Fibroblast of lung (primary cell): ENCODE data around the gene JAK2.

Experiments used
- CTCF ChIP-seq, 2 donors: IDR thresholded peaks in 1 of 2; conservative IDR thresholded peaks in 1 of 2; 1 replicate in 1 of 2; 2 replicates in 1 of 2; pipeline ENCODE4 v1.5.1; 2011 to 2012; ENCODE audit warnings: low read length in 2 of 2, control low read depth in 1 of 2, inconsistent platforms in 1 of 2, low read depth in 1 of 2, mild to moderate bottlenecking in 1 of 2
- EZH2 ChIP-seq: IDR thresholded peaks from 2 replicates; pipeline ENCODE4 v1.5.1; 2012; ENCODE audit warnings: low read length, control low read depth, mild to moderate bottlenecking; ENCODE audit errors: missing control alignments

DNA sequence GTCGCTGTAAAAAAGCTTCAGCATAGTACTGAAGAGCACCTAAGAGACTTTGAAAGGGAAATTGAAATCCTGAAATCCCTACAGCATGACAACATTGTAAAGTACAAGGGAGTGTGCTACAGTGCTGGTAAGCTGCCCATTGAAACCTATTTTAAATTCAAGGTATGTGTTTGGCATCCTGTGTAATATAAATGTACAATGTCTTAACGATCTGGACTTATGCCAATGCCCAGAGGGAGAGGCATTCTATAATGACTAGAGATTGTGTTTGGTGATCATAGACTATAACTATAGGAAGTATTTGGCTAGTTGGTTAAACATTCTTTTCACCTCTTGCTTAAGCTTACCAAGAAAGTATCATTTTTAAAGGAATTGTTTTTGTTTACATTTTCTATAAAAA, 104.7 kb downstream of the JAK2 start:
- no peak for TF ChIP-seq CTCF (conservative IDR thresholded peaks at IDR 0.05 in 1 of 2, IDR thresholded peaks at IDR 0.05 in 1 of 2; ENCODE audit: low read depth in 1 of 2, low read length in 2 of 2)
- no peak for TF ChIP-seq EZH2
